GM18858 (cell line): ENCODE measurements around the gene CEP112.
"Not testable (repeated sequence)": the region's sequence is repeated elsewhere in the genome, so short reads cannot be mapped to it uniquely, and the experiment has no call there.

ENCODE experiments used
- ATAC-seq: cut with Tn5 transposase; IDR thresholded peaks from one replicate; pipeline ENCODE4 v1.9.1; 2021; ENCODE audit not compliant: unreplicated experiment

Gene CEP112

DNA sequence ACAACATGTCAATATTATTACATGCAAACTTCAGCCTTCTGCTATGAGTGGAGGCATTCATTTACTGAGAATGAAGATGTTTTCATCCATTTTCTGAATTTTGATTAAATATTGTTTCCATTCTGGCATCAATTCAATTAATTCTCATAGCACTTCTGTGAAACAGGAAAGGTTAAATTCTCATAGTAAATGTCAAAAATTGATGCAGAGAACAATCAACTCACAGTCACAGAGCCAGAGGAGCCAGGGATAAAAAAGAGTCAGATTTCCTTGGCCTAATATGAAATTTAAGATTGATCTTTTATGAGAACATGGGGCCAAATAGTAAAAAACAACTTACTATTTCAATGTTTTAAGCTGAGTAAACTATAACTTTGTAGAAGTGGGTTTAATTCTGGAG is 446.7 kb downstream of the CEP112 start:
- no peak for ATAC-seq

DNA sequence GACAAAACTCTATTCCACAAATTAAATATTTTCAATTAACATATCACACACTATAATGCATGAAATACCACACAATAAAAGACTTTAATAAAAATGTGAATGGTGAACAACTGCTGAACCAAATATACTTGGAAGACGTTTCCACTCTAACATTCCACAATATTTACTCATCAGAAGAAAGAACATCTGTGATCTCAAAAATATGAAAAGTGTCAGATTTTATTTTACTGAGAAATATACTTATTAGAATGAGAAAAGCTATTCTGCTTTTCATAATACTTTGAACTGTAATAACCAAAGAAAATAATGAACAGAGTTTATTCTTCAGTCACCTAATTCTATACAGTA is 448.7 kb downstream of the CEP112 start:
- no peak for ATAC-seq

DNA sequence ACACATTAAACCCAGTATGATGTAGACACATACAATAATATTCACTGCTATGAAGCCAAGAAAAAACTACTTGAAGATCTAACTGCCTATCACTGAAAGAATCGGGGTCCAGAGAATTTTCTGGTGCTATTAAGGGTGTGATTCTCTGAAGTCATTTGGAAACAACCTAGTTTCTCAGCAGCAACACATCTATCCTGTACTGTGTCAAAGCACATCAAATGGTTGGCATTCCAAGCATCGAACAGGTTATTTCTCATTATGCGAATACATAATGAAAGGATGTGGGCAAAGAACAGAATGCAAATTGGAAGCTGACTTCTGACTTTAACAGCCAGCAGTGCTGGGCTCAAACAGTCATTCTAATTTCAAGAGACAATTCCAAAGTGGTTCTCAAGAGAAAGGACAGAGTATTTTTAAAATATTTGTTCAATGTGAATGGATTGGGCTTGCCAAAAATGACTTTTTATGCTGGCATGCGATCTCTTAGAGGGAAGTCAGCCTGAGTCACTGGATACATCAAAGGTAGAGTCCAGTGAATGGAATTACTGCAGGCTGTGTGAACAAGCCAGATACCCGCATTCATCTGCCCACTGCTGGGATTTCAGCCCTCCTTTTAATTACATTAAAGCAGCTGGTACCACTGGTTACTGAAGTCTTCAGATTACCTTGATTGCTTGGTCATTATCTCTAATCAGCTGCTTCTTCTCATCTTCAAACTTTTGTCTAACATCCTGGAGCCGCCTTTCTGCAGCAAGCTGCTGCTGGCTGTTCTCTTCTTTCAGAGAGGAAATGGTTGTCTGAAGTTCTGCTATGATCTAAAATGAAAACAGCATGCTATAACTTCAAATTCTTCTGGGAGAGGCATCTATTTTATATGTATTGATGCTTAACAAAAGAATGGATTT is 449.3 kb downstream of the CEP112 start:
- no peak for ATAC-seq

DNA sequence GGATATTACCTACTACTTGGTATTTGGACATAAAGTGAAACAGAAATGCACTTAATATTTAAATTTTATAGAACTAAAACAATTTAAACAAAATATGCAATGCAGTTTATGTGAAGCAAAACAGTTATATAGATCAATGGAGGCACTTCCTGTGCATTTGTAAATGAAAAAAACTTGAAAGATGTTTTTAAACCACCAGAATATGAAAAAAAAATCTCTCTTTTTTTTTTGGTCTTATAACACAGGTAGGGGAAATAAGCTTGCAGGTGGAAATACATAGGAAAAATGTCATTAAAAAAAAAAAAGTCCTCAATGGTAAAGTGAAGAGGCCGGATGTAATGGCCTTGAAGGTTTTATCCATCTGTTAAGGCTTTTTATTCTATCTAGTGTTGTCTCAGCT is 450.2 kb downstream of the CEP112 start:
- no peak for ATAC-seq

DNA sequence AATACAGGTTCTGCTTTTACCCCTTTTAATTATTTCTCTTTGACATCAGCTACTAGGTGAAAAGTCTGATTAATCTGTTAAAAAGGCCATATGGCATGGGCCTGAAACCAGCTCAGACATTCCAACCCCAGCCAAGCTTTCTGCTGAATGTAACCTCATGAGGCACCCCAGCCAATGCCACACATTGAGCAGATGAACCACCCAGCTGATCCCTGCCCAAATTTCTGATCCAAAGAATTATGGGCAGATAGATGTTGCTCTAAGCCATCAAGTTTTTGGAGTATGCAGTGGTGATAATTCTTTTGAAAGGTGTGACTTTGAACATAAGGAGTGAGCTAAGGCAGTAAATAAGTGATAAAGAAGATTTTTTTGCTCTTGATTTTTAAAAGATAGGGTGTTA is 452.9 kb downstream of the CEP112 start:
- no peak for ATAC-seq

DNA sequence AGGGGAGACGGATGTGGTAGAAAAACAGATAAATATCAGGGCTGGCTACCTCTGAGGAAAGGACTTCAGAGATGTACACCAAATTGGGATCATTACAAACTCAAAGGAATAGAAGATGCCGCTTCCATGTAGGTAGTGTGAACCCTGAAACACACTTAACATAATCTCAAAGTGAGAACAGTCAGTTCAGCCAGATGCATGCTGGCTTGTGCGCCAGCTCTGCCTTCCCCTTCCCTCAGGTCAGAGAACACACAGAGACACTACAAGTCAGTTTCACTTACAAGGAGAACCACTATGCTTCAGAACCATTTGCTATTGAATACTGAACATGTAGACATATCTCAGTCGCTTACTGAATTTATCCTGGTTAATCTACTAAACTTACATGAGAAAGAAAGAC is 454.5 kb downstream of the CEP112 start:
- no peak for ATAC-seq

DNA sequence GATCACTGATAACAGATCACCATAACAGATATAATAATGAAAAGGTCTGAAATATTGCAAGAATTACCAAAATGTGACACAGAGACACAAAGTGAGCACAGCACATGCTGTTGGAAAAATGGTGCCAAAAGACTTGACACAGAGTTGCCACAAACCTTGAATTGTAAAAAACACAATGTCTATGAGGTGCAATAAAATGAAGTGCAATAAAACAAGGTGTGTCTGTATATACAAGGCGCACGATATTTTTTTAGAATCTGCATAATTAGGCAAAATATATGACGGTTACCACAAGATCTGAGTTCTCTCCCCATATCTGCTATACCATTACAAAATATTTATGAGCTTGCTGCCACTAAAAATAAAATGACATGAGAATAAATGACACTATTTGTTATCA is 458.6 kb downstream of the CEP112 start:
- no peak for ATAC-seq

DNA sequence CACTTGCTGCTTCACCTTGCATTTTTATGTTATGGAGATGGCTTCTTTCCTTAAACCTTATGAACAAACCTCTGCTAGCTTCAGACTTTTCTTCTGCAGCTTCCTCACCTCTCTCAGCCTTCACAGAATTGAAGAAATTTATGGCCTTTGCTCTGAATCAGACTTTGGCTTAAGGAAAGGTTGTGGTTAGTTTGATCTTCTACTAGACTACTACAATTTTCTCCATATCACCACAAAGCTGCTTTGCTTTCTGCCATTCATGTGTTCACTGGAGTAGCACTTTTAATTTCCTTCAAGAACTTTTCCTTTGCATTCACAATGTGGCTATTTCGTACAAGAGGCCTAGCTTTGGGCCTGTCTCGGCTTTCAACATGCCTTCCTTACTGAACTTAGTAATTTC is 459.3 kb downstream of the CEP112 start:
- ATAC-seq, result not testable (repeated sequence)

DNA sequence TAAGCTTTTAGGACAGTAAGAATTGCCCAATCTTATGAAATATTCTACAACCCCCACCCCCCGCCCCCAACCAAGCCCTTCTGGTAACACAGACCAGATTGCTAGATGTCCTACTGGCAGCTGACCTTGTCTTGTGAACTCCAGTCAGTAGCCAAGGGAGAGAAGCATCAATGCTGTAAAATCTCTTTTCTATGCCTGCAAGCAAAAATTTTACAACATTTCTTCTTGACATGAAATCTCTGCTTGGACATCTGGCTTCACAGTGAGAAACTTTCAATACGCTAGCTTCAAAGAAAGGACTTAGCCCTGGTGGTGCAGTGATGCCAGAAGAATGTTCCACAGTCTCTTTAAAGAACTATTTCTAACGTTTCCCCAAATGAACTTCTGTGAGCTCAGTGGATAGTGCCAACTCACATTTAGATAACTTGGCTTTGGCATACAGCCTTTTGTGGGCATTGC is 461.2 kb downstream of the CEP112 start:
- no peak for ATAC-seq

DNA sequence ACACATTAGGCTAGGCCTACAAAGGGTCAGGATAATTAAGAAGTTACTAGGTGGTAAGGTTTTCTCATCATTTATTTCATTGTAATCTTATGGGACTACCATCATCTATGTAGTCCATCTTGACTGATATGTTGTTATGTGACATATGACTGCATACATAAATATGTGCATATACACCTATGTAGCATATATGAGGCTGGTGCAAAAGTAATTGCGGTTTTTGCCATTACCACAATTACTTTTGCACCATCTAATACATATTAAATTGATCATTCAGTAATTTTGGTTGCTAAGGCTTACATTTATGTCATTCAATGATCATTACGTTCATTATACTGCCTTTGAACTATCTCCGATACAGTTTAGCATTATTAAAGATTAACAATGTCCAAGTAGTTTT is 462.7 kb downstream of the CEP112 start:
- ATAC-seq, result no peak

DNA sequence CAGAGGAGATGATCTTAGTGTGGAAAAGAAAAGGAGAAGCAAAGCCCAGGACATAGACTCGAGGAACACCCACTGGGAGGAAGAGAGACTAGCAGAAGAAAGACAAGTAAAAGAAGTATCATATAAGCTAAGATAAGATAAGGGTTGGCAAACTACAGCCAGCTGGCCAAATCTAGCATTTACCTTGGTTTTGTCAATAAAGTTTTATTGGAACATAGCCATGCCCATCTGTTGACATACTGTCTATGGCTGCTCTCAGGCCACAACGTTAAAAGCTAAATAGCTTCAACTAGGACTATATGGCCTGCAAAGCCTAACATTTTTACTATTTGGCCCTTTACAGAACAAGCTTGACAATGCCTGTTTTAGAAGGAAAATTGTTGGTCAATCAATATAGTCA is 464.1 kb downstream of the CEP112 start:
- ATAC-seq, result no peak

DNA sequence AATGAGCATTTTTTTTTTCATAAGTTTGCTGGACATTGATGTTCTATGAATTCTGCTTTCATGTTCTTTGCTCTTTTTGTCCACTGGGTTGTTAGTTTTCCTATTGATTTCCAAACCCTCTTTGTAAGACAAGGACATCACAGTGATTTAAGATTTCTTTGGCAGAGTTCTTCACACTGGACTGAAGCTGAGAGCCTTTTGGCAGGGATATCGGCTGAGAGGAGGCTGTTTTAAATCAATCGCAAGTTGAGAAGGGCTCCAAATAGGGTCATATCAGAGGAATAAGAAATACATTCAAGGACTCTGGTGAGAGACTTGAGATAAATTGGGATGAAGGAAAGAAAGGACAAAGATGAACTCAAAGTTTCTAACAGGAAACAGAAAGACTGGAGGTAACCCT is 464.7 kb downstream of the CEP112 start:
- no peak for ATAC-seq

DNA sequence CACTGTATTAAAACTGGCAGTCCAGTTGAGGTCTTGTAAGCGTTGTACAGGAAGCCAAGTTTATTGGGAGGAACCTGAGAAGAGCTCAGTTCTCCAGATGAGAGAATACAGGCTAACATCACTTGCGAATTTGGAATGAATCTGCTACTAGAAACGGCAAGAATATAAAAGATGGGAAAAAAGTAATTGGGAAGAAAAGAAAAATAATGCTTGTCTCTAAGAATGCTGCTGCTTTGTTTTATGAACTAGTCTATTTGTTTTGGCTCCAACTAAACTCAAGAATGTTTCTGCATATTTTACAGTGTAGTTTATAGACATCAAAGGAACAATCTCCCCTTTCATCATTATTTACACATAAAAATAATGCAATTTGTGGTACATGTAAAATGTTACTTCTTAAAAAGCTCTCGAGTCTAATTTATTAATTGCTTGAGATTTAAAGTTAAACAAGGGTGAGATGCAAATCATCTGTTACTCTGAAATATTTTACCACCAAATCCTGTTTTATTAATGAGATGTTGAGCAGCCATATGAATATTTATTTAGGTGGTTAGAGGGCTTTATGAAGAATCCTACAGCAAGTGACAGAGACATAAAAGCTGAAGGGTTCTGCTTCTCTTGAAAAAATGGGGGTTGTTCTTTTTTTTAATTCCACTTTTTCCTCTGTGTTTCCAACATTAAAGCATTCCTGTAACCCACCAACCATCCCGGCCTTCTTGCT is 468.3 kb downstream of the CEP112 start:
- ATAC-seq, result no peak

DNA sequence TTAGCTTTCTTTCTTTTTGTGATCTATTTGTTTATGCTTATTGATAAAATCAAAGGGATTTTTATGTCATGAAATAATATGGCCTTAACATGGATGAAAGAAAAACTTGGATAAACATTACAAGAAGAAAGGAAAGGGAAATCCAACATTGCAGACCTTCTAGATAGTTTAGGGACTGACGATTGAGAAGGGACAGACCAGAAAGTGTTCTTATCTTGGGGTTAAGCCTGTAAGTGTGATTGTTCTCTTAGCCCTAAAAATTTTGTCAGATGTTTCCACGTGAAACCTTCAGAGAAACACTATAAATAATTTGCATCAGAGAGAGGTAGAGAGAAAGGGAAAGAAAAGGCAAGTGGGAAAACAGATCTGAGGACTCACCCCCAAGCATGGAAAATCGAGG is 473.3 kb downstream of the CEP112 start:
- no peak for ATAC-seq

DNA sequence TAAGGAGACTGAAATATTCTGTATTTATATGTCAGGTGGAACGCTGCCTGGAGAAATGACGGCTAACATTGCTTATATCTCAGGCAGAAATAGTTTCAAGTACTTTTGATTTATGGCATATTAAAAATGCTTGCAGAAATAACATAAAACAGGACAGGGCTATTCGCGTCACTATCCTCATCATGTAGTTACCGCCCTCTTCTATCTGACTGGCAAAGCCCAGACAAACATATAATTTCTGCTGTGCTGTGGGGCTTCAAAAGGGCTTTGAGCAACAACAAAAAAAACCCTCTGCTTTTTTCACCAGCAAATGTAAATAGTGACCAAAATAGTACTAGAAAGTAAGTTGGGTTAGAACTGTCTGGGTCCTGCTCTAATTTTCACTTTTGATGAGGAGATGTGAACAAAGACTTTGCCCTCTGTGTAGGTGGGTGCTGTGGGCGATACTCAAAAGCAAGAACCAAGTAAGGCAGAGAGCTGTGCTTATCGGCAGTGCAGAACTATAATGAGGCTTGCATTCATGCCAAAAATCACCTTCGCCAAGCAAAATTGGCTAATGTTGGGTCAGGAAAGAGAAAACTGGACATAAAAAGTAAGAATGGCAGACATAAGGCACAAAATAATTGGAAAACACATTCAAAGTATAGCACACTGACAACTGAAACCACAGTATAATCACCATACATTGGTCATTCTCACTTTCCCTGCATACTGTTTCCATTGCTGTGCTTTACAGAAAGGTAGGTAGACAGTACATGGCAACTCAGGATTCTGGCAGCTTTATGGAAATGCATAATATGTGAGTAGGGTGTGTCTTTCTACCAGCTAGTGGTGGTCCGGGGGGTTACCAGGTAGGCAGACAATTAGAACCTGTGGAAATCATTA is 479.3 kb downstream of the CEP112 start:
- no peak for ATAC-seq

DNA sequence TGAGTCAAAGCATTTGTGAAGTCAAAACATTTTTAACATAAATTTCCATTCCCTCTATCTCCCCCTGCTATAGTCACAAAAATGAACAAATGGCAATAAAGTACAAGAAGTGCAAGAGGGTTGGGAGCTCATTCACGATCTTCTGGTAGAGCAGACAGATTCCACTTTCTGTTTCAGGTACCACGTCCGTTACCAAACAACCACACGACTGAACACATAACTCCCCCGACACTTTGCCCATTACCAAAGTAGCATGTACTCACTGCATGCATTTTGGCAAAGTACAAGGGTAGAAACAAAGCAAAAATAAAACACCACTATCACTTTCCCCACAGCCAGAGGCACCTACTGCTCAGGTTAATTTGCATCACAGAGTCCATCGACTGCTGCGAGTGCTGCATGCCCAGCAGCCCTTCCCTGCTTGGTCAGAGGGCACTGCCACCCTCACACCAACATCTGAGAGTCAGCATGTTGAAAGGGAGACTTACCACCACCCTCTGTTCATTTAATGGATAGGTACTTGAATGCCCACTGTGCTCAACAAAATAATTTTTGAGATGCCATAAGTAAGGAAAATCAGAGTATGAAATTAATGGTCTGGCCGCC is 480.2 kb downstream of the CEP112 start:
- ATAC-seq, result no peak

DNA sequence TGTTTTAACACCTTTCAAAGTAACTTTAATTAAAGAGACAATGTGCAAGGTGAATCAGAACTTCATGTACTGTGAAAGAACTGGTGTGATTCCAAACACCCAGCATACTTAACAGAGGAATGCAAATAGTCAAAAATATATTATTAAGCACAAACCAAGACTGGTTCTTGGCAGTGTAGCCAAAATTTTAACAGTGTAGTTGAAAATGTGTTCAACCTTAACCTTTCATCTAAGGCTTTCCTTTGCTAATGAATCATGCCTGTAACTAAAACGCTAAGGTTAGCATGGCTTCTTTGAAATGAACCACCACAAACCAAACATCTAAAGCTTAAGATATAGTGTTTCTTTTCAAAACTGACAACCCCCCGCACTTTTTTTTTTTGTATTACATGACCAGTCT is 484.2 kb downstream of the CEP112 start:
- ATAC-seq, result no peak

DNA sequence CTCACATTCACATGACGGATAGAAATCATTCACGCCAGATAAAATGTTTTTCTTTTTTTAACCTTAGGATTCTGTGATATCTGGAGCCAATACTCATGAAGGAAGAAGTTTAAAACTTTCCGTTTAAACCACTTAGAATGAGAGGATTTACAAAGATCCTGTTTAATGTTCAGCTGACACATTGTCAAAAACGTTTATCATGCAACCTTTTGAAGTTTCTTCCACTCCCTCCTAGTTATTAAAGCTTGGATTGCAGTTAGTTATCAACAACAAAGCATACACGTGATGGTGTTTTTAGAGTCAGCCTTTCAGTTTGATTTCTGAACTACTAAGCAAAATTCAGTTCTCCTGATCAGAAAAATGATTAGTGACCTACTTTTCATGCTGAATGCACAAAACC is 487.2 kb downstream of the CEP112 start:
- ATAC-seq, result no peak

DNA sequence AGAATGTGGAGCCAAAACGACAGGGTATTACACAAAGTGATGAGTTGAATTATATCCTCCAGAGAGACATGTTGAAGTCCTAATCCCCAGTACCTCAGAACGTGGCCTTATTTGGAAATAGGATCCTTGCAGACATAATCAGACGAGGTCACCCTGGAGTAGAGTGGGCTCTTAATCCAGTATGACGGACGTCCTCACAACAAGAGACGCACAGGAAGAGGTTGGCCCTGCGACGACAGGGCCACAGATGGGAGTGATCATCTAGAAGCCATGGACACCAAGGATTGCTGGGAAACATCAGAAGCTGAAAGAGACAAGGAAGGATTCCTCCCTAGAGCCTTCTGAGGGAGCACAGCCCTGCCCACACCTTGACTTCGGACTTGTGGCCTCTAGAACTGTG is 488.0 kb downstream of the CEP112 start:
- ATAC-seq, result no peak

DNA sequence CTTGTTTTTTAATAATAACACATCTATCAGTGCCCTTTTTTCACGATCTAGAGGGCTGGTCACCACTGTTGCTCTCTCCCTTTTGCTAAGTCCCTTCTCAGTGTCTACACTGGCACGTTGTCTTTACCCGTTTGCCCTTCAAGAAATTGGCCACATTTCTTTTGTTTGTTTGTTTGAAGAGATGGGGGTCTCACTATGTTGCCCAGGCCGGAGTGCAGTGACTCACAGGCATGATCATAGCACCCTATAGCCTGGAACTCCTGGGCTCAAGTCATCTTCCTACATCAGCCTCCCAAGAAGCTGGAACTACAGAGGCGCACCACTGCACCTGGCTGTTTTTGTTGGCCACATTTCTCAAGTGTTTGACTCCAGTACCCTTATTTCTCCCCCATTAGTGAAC is 492.5 kb downstream of the CEP112 start:
- ATAC-seq, result no peak
